ENCODE measurements around the gene SNX22.

DNA sequence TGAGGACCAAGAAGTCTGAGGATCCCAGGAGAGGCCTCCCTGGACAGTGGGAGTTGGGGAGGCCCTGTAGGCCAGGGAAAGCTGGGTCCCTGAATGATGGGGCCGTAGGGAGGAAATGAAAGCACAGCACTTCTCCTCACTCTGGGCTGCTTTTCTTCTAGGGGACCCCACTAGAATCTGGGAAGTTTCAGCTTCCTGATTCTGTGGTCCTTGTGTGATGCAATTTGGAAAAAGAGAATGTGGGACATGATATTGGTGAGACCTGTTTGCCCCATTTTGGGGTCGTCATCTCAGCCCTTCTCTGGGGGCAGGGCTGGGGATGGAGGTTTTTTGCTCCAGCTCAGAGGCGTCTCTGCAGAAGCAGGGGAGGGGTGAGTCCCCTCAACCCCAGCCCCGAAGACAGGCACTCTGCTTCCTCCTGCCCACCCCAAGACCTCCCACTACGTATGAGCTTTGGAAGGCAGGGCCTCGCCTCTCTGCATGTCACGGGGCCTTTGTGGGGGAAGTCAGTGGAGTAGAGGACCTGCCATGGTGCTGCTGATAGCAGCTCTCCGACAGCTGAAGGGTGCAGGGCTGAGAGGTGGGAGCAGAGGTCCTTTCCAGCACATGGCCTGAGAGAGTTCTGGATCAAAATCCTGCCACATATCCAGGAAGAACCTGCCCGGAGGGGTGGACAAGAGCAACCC, 1.5 kb upstream of the SNX22 start:
- TF ChIP-seq, protein P1, sequence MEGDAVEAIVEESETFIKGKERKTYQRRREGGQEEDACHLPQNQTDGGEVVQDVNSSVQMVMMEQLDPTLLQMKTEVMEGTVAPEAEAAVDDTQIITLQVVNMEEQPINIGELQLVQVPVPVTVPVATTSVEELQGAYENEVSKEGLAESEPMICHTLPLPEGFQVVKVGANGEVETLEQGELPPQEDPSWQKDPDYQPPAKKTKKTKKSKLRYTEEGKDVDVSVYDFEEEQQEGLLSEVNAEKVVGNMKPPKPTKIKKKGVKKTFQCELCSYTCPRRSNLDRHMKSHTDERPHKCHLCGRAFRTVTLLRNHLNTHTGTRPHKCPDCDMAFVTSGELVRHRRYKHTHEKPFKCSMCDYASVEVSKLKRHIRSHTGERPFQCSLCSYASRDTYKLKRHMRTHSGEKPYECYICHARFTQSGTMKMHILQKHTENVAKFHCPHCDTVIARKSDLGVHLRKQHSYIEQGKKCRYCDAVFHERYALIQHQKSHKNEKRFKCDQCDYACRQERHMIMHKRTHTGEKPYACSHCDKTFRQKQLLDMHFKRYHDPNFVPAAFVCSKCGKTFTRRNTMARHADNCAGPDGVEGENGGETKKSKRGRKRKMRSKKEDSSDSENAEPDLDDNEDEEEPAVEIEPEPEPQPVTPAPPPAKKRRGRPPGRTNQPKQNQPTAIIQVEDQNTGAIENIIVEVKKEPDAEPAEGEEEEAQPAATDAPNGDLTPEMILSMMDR (conservative IDR thresholded peaks at IDR 0.05 in 1 of 2, IDR thresholded peaks at IDR 0.05 in 1 of 2; ENCODE audit: low read depth in 1 of 2, low read length in 2 of 2), result no peak
- TF ChIP-seq EZH2 (IDR thresholded peaks at IDR 0.05; ENCODE audit: low read length, missing control alignments), result no peak
